B cell (primary cell): ENCODE measurements around the gene UBE2Q2.

Experiments
- CTCF ChIP-seq: fragments of 200-600 bp; IDR thresholded peaks from one replicate; pipeline ENCODE4 v1.8.0; 2022; ENCODE audit warnings: antibody characterized with exemption, mild to moderate bottlenecking
- EZH2 ChIP-seq: IDR thresholded peaks from 2 replicates; pipeline ENCODE4 v1.6.1; 2012; ENCODE audit warnings: borderline replicate concordance, low read depth, mild to moderate bottlenecking, moderate library complexity, low read length; ENCODE audit not compliant: insufficient read depth, poor library complexity, severe bottlenecking

- TF ChIP-seq CTCF (peak; percentile 93), EZH2 (no peak)
These were observed 41.2 kb upstream of the UBE2Q2 start for GRCh38 chr15:75801859-75802593.
